Suprapubic skin (tissue), 4 donors: ENCODE data around the gene SLC5A9. TPM values are rescaled to one million over a fixed set of nuclear protein-coding genes. Genes with fewer than 3 reads are reported as not detected.

ENCODE experiments used
- DNase-seq, 2 donors: peaks; one replicate each; pipeline ENCODE4 v3.0.0-alpha.2; 2019; ENCODE audit warnings: low spot score in 2 of 2
- H3K27ac ChIP-seq: fragments of 200-600 bp; sonication (generic); one replicate; pipeline ENCODE4 v1.5.1; 2019
- H3K27me3 ChIP-seq: fragments of 200-600 bp; sonication (generic); one replicate; pipeline ENCODE4 v1.5.1; 2019
- H3K36me3 ChIP-seq: fragments of 200-600 bp; sonication (generic); one replicate; pipeline ENCODE4 v1.5.1; 2019
- H3K4me1 ChIP-seq: fragments of 200-600 bp; sonication (generic); one replicate; pipeline ENCODE4 v1.5.1; 2019
- H3K4me3 ChIP-seq: fragments of 200-600 bp; sonication (generic); one replicate; pipeline ENCODE4 v1.5.1; 2019; ENCODE audit warnings: mild to moderate bottlenecking
- H3K9me3 ChIP-seq: fragments of 200-600 bp; sonication (generic); one replicate; pipeline ENCODE4 v1.5.1; 2019
- EP300 ChIP-seq: sonication (generic); formaldehyde crosslinking; IDR thresholded peaks from one replicate; pipeline ENCODE4 v1.6.1; 2017; ENCODE audit warnings: antibody characterized with exemption
- POLR2A ChIP-seq, 2 donors: fragments of 450-650 bp; IDR thresholded peaks; one replicate each; pipeline ENCODE4 v1.6.1; 2017; ENCODE audit warnings: antibody characterized with exemption in 2 of 2, mild to moderate bottlenecking in 2 of 2, moderate library complexity in 2 of 2
- POLR2AphosphoS5 ChIP-seq, 3 donors: sonication (generic); formaldehyde crosslinking; IDR thresholded peaks; one replicate each; pipeline ENCODE4 v1.6.1; 2017; ENCODE audit warnings: antibody characterized with exemption in 3 of 3
- WGBS: methylation state at CpG from one replicate; pipeline ENCODE4 v1.1.5; 2018; 5-methylcytosine and 5-hydroxymethylcytosine counted together
- total RNA-seq, 4 donors: library from RNA; depleted of rRNA; stranded (reverse); fragments of >200 nt; gene quantifications; one replicate each; pipeline ENCODE4 v1.1.0, GENCODE V29; 2016
- TF ChIP-seq, protein P1 (sequence below), 2 donors: fragments of 200-600 bp in 1 of 2; fragments of 450-650 bp in 1 of 2; sonication (generic) in 1 of 2; IDR thresholded peaks; one replicate each; pipeline ENCODE4 v1.5.1; 2016 to 2019; ENCODE audit warnings: antibody characterized with exemption in 2 of 2, mild to moderate bottlenecking in 1 of 2, moderate library complexity in 1 of 2

SLC5A9 gene
- total RNA-seq, 4 donors from 2014 or later, result 2.9 to 4.7 (median 3.3) TPM

DNA sequence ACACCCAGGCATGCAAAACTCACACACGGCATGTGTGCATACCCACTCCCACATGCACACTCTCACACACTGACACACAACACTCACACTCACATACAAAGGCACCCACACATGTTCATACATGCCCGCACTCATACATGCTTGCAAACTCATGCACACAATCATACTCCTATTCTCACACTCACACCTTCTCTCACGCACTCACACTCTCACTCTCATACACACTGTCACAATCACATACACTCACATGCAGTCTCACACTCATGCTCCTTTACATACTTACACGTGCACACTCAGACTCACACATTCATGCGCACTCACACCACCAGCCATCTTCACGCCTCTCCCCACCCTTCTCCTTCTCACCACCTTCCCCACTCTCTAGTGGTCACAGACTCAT, 3.1 kb downstream of the SLC5A9 start:
- no peak overlapping the region for H3K4me3 ChIP-seq
- H3K9me3 ChIP-seq, result no peaks in the 10 kb centered on the region
- no peak for TF ChIP-seq POLR2AphosphoS5 (IDR thresholded peaks at IDR 0.05)
- no peak overlapping the region for H3K27ac ChIP-seq
- no peaks in the 10 kb centered on the region for H3K4me1 ChIP-seq
- peaks cover 8% of the 10 kb centered on the region for H3K27me3 ChIP-seq
- DNase-seq, result no peak
- 72% methylated on average over 6 of the region's 6 CpGs for WGBS
- no peaks in the 10 kb centered on the region for H3K36me3 ChIP-seq

DNA sequence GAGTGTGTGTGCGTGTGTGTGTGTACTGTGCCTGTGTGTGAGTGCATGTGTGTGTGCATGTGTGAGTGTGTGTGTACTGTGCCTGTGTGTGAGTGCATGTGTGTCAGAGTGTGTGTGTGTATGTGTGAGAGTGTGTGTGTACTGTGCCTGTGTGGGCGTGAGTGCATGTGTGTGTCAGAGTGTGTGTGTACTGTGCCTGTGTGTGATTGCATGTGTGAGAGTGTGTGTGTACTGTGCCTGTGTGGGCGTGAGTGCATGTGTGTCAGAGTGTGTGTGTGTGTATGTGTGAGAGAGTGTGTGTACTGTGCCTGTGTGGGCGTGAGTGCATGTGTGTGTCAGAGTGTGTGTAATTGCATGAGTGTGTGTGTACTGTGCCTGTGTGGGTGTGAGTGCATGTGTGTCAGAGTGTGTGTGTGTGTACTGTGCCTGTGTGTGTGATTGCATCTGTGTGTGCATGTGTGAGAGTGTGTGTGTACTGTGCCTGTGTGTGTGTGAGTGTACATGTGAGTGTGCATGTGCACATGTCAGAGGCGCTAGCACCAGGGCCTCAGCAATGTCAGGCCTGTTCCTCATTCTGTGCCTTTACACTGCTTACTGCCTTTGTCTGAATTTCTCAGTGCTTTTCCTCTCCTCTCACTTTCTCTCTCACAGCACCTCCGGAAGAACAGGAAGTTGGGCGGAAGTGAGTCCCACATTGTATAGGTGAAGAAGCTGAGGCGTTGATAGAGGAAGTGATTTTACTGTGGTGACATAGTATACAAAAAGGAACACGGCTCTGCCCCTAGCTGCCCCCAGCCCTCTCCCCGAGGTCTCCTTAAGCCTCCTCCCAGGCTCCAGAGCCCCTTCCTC, 4.9 kb downstream of the SLC5A9 start:
- peaks cover 8% of the 10 kb centered on the region for H3K27me3 ChIP-seq
- no peak overlapping the region for H3K27ac ChIP-seq
- H3K4me1 ChIP-seq, result no peaks in the 10 kb centered on the region
- TF ChIP-seq POLR2A (IDR thresholded peaks at IDR 0.05), result no peak
- DNase-seq, result no peak
- H3K36me3 ChIP-seq, result no peaks in the 10 kb centered on the region
- H3K4me3 ChIP-seq, result no peak overlapping the region
- 76% methylated on average over 10 of the region's 10 CpGs for WGBS
- H3K9me3 ChIP-seq, result no peaks in the 10 kb centered on the region

DNA sequence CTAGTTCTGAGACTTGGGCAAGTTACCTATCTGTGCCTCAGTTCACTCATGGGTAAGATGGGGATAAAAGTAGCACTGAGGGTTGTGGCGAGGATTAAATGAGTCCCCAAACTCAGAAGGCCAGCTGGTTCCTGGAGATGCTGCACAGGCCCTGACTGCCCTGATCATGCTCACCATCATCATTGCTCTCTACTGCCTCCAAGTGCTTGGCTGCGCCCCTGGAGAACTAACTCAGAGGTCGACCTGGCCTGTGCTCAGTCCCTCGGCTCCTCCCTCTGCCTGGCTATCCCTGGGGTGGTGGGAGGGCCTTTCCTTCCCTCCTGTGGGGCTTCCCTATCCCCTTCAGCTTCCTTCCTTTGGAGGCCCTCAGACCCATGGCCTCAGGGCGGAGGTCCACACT, 5.6 kb downstream of the SLC5A9 start:
- no peak for DNase-seq
- Histone ChIP-seq H3K4me3 (no peak overlapping the region), H3K4me1 (no peaks in the 10 kb centered on the region), H3K36me3 (no peaks in the 10 kb centered on the region), H3K27ac (no peak overlapping the region), H3K27me3 (peaks cover 8% of the 10 kb centered on the region), H3K9me3 (no peaks in the 10 kb centered on the region)
- 83% methylated on average over 3 of the region's 5 CpGs for WGBS
- TF ChIP-seq POLR2AphosphoS5 (IDR thresholded peaks at IDR 0.05), result no peak
- TF ChIP-seq, protein P1, sequence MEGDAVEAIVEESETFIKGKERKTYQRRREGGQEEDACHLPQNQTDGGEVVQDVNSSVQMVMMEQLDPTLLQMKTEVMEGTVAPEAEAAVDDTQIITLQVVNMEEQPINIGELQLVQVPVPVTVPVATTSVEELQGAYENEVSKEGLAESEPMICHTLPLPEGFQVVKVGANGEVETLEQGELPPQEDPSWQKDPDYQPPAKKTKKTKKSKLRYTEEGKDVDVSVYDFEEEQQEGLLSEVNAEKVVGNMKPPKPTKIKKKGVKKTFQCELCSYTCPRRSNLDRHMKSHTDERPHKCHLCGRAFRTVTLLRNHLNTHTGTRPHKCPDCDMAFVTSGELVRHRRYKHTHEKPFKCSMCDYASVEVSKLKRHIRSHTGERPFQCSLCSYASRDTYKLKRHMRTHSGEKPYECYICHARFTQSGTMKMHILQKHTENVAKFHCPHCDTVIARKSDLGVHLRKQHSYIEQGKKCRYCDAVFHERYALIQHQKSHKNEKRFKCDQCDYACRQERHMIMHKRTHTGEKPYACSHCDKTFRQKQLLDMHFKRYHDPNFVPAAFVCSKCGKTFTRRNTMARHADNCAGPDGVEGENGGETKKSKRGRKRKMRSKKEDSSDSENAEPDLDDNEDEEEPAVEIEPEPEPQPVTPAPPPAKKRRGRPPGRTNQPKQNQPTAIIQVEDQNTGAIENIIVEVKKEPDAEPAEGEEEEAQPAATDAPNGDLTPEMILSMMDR (IDR thresholded peaks at IDR 0.05), result peak in 1 of 2 donors; percentile 7
- TF ChIP-seq POLR2A (IDR thresholded peaks at IDR 0.05), result no peak

DNA sequence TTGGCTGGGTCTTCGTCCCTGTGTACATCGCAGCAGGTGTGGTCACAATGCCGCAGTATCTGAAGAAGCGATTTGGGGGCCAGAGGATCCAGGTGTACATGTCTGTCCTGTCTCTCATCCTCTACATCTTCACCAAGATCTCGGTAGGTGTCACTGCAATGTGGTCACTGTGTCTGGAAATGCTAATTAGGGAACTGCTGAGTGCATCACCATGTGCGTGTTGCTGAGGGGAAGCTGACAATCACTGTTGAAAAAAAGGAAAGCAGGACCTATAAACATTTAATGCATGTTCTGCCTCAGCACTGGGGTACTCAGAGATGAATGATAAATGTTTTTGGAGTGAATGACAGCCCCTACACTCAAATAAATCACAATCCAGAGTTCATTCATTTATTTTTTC, 6.8 kb downstream of the SLC5A9 start:
- Histone ChIP-seq H3K27me3 (peaks cover 8% of the 10 kb centered on the region), H3K27ac (no peak overlapping the region), H3K4me1 (no peaks in the 10 kb centered on the region), H3K9me3 (no peaks in the 10 kb centered on the region), H3K4me3 (no peak overlapping the region), H3K36me3 (no peaks in the 10 kb centered on the region)
- no peak for DNase-seq
- TF ChIP-seq POLR2AphosphoS5 (IDR thresholded peaks at IDR 0.05), result no peak
- no peak for TF ChIP-seq EP300
- TF ChIP-seq POLR2A (IDR thresholded peaks at IDR 0.05), result no peak
- TF ChIP-seq, protein P1 (IDR thresholded peaks at IDR 0.05), result no peak
- 89% methylated on average over 6 of the region's 6 CpGs for WGBS

DNA sequence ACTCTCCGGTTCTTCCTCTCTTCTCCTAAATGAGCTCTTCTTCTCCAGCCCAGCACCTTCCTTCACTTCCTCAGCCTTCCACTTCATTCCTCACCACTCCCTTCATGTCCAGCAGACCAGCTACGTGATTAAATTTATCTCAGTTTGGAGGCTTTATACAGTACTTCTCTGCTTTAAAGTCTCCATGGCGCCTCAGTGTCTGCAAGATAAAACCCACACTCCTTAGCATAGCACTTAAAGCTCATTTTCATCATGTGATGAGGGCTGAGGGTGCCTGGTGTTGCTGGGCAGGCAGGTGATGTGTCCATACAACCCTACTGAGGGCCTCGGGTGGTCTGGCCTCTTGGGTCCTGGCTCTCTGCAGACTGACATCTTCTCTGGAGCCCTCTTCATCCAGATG, 7.7 kb downstream of the SLC5A9 start:
- DNase-seq, result no peak
- WGBS, result 92% methylated on average over 4 of the region's 4 CpGs
- Histone ChIP-seq H3K27me3 (no peaks in the 10 kb centered on the region), H3K27ac (no peak overlapping the region), H3K9me3 (no peaks in the 10 kb centered on the region), H3K4me3 (no peak overlapping the region), H3K36me3 (no peaks in the 10 kb centered on the region), H3K4me1 (no peaks in the 10 kb centered on the region)
- TF ChIP-seq EP300, result no peak
- TF ChIP-seq, protein P1 (IDR thresholded peaks at IDR 0.05), result no peak
- TF ChIP-seq POLR2A (IDR thresholded peaks at IDR 0.05), result no peak
- TF ChIP-seq POLR2AphosphoS5 (IDR thresholded peaks at IDR 0.05), result no peak

DNA sequence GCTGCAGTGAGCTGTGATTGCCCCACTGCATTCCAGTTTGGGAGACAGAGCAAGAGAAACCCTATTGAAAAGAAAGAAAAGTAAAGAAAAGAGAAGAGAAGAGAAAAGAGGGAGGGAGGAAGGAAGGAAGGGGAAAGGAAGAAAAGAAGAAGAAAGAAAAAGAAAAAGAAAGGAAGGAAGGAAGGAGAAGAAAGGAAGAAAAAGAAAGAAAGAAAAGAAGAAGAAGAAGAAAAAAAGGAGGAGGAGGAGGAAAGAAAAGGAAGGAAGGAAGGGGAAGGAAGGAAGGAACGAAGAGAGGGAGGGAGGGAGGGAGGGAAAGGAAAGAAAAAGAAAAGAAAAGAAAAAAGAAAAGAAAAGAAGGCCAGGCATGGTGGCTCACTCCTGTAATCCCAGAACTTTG, 10.2 kb downstream of the SLC5A9 start:
- H3K27me3 ChIP-seq, result no peaks in the 10 kb centered on the region

More for the DNA sequence above, 10.2 kb downstream of the SLC5A9 start:
- TF ChIP-seq POLR2A (IDR thresholded peaks at IDR 0.05) (no peak), POLR2AphosphoS5 (IDR thresholded peaks at IDR 0.05) (no peak), EP300 (no peak)
- TF ChIP-seq, protein P1 (IDR thresholded peaks at IDR 0.05), result no peak
- whole genome bisulfite sequencing, result 86% methylated on average over 1 of the region's 1 CpG
- Histone ChIP-seq H3K4me1 (peaks cover 5% of the 10 kb centered on the region), H3K4me3 (no peak overlapping the region), H3K9me3 (no peaks in the 10 kb centered on the region), H3K27ac (no peak overlapping the region), H3K36me3 (no peaks in the 10 kb centered on the region)
- DNase-seq, result no peak
